K562 (cell line): ENCODE data around the gene GLIS1. TPM values are rescaled to one million over a fixed set of nuclear protein-coding genes. Genes with fewer than 3 reads are reported as not detected.

Experiments
- ATAC-seq: fragments of 200-7000 bp; cut with Tn5 transposase; 3 replicates; pipeline ENCODE4 v1.9.1; 2020; ENCODE audit warnings: moderate library complexity
- BruUV-seq: library from RNA; stranded (reverse); fragments of 400-500 nt; replicated peaks from 2 replicates; lab custom pipeline; 2021; lab: Mats Ljungman, UMichigan
- CTCF ChIA-PET: fragments of 300-600 bp; formaldehyde crosslinking; extraction: SDS; loops from one replicate; lab custom pipeline; 2021; ENCODE audit warnings: low intra/inter-chr PET ratio; lab: Yijun Ruan, JAX
- POLR2A ChIA-PET: fragments of 300-600, 350-650 bp; sonication (Branson Sonifier 250); formaldehyde crosslinking; extraction: SDS; loops from one replicate; lab custom pipeline; 2021; ENCODE audit warnings: antibody characterized with exemption, inconsistent platforms; lab: Yijun Ruan, JAX
- DNase-seq, 4 experiments: peaks; one replicate each; pipeline versions ENCODE4 v3.0.0 to v3.0.0-alpha.2; 2011 to 2018; ENCODE audit warnings: low spot score in 3 of 4, mixed read lengths in 3 of 4; ENCODE audit errors: extremely low read depth in 1 of 4
- FAIRE-seq: peaks from 2 replicates; lab custom pipeline; 2011; peaks lifted over from hg19 to GRCh38; lab: Jason Lieb, UNC
- H2AFZ ChIP-seq: 2 replicates; pipeline ENCODE4 v1.6.0; 2011; ENCODE audit warnings: low read depth, low read length, control low read depth, inconsistent platforms
- H3K27ac ChIP-seq: fragments of 200-600 bp; 3 replicates; pipeline ENCODE4 v1.8.0; 2011; ENCODE audit warnings: low read depth, mild to moderate bottlenecking, control low read depth, inconsistent platforms, low read length, moderate library complexity, mixed read lengths; ENCODE audit errors: extremely low read depth
- H3K27me3 ChIP-seq, 2 experiments: fragments of 300-600 bp in 1 of 2; 2 replicates in 1 of 2; 3 replicates in 1 of 2; pipeline versions ENCODE4 v1.6.0 to v1.8.0; 2011; ENCODE audit warnings: inconsistent platforms in 2 of 2, low read length in 2 of 2, mild to moderate bottlenecking in 1 of 2, mixed read lengths in 1 of 2, moderate library complexity in 1 of 2; ENCODE audit not compliant: control insufficient read depth in 2 of 2, insufficient read depth in 2 of 2
- H3K36me3 ChIP-seq: fragments of 300-600 bp; 3 replicates; pipeline ENCODE4 v1.8.0; 2011; ENCODE audit warnings: mild to moderate bottlenecking, low read length, inconsistent platforms; ENCODE audit not compliant: control insufficient read depth, insufficient read depth
- H3K4me1 ChIP-seq, 2 experiments: fragments of 200-600 bp in 1 of 2; replicated peaks in 1 of 2; 2 replicates in 1 of 2; 3 replicates in 1 of 2; pipeline versions ENCODE4 v1.5.1 to v1.8.0; 2011; ENCODE audit warnings: inconsistent platforms in 2 of 2, low read length in 2 of 2, mild to moderate bottlenecking in 1 of 2, mixed read lengths in 1 of 2, moderate library complexity in 1 of 2; ENCODE audit not compliant: control insufficient read depth in 2 of 2, insufficient read depth in 2 of 2
- H3K4me2 ChIP-seq: 2 replicates; pipeline ENCODE4 v1.6.1; 2011; ENCODE audit warnings: low read length, control low read depth, inconsistent platforms, mixed read lengths; ENCODE audit not compliant: insufficient read depth
- H3K4me3 ChIP-seq: fragments of 200-600 bp; sonication (generic), shearing (Covaris generic); 2 replicates; pipeline ENCODE4 v1.5.1; 2016; ENCODE audit warnings: control low read depth, inconsistent platforms
- H3K79me2 ChIP-seq: fragments of 200-600 bp; 3 replicates; pipeline ENCODE4 v1.8.0; 2011; ENCODE audit warnings: low read length, inconsistent platforms; ENCODE audit not compliant: control insufficient read depth, insufficient read depth
- H3K9ac ChIP-seq, 2 experiments: 2 replicates each; pipeline versions ENCODE4 v1.6.0 to v1.6.1; 2011; ENCODE audit warnings: low read depth in 2 of 2, low read length in 2 of 2, control low read depth in 1 of 2, inconsistent platforms in 1 of 2, mild to moderate bottlenecking in 1 of 2, mixed read lengths in 1 of 2; ENCODE audit not compliant: insufficient read depth in 1 of 2
- H3K9me1 ChIP-seq: one replicate; pipeline ENCODE4 v1.6.0; 2011; ENCODE audit warnings: inconsistent platforms, mild to moderate bottlenecking, low read length, moderate library complexity; ENCODE audit not compliant: control insufficient read depth, insufficient read depth
- H3K9me3 ChIP-seq: replicated peaks from 2 replicates; pipeline ENCODE4 v1.5.1; 2011; ENCODE audit warnings: low read depth, low read length, inconsistent platforms; ENCODE audit not compliant: control insufficient read depth, insufficient read depth
- H4K20me1 ChIP-seq: replicated peaks from 2 replicates; pipeline ENCODE4 v1.6.1; 2011; ENCODE audit warnings: low read length, inconsistent platforms, mixed read lengths; ENCODE audit not compliant: control insufficient read depth, insufficient read depth
- L3MBTL2 ChIP-seq: fragments of 450-650 bp; IDR thresholded peaks from 2 replicates; pipeline ENCODE4 v1.6.1; 2016; ENCODE audit warnings: mild to moderate bottlenecking, moderate library complexity
- NFIC ChIP-seq: fragments of 450-650 bp; IDR thresholded peaks from 2 replicates; pipeline ENCODE4 v1.6.1; 2017; ENCODE audit warnings: mild to moderate bottlenecking, inconsistent platforms
- RAD21 ChIP-seq, 2 experiments: fragments of 250-450 bp in 1 of 2; fragments of 450-650 bp in 1 of 2; sonication (Bioruptor Pico) in 1 of 2; formaldehyde crosslinking in 1 of 2; IDR thresholded peaks in 1 of 2; conservative IDR thresholded peaks in 1 of 2; 2 replicates each; pipeline versions ENCODE4 v1.4.0 to v1.8.0; 2020 to 2022; ENCODE audit warnings: mild to moderate bottlenecking in 2 of 2, moderate library complexity in 1 of 2
- ZNF121 ChIP-seq: sonication (generic); formaldehyde crosslinking; conservative IDR thresholded peaks from 2 replicates; pipeline ENCODE4 v1.8.0; 2022; ENCODE audit warnings: missing genetic modification reagents
- ZNF184 ChIP-seq: sonication (generic); formaldehyde crosslinking; IDR thresholded peaks from 2 replicates; pipeline ENCODE4 v1.5.0; 2020; ENCODE audit warnings: missing genetic modification reagents
- WGBS: fragments of 100-300 bp; shearing (Covaris generic); methylation state at CpG from one replicate; pipeline ENCODE4 v1.1.6; 2016; ENCODE audit warnings: low coverage, mixed read lengths; ENCODE audit not compliant: insufficient coverage; ENCODE audit errors: missing lambda C conversion rate; 5-methylcytosine and 5-hydroxymethylcytosine counted together
- in situ Hi-C: fragments of 300-500 bp; cut with MboI; formaldehyde crosslinking; loops from 4 replicates; pipeline ENCODE4 v1.15.0; 2018; ENCODE audit warnings: inconsistent platforms, mixed read lengths
- intact Hi-C: fragments of 100-400 bp; cut with micrococcal nuclease; formaldehyde crosslinking; loops from 2 replicates; pipeline ENCODE4 v1.14.2; 2022
- polyA plus RNA-seq, 8 experiments: library from polyadenylated mRNA; depleted of rRNA in 4 of 8; stranded (reverse) in 5 of 8; unstranded in 3 of 8; fragments of >200 nt; fragmentation: Nextera tagmentation in 2 of 8; fragmentation: Illumina TruSeq in 1 of 8; extraction: Ambion mirVana in 2 of 8; extraction: Trizol in 1 of 8; gene quantifications; 2 replicates each; pipeline versions ENCODE4 v1.2.1 to v1.2.3, GENCODE V29; 2011 to 2014; ENCODE audit warnings: inconsistent platforms in 1 of 8, missing spikeins in 1 of 8
- total RNA-seq, 7 experiments: library from RNA; depleted of rRNA in 6 of 7; stranded (reverse); fragments of >200 nt in 6 of 7; fragmentation: Illumina TruSeq in 2 of 7; extraction: Trizol in 2 of 7; gene quantifications; 2 replicates each; pipeline versions ENCODE4 v1.2.1 to v1.2.3, GENCODE V29; 2011 to 2021; ENCODE audit warnings: low replicate concordance in 1 of 7
- TF ChIP-seq, protein P1 (sequence below): fragments of 250-450 bp; sonication (Bioruptor Pico); IDR thresholded peaks from 2 replicates; pipeline ENCODE4 v1.4.0; 2020; ENCODE audit warnings: mild to moderate bottlenecking, moderate library complexity

The GLIS1 gene
- total and polyA plus RNA-seq, 9 of the 15 experiments (the other 6 are each of a cell fraction or from before 2014, with no cell fraction given): not detected

- DNase-seq: no peak
- Histone ChIP-seq H3K9me1 (no peaks in the 10 kb centered on the region), H3K4me1 (no peaks in the 10 kb centered on the region), H3K27ac (no peak overlapping the region), H3K79me2 (no peaks in the 10 kb centered on the region), H3K4me2 (no peak overlapping the region), H3K9me3 (no peaks in the 10 kb centered on the region)
- no peak for ATAC-seq
- no TSS peak for BruUV-seq
- POLR2A ChIA-PET: interaction anchor here (1.3 kb wide), 1 partner anchor 13 kb away, joined by 5 read pairs; no protein-coding TSS in a partner anchor
- 0 out of 2 replicates have a peak, but pooled peaks have one; percentile 15 for TF ChIP-seq ZNF121 (CRISPR knock-in tag)
- TF ChIP-seq RAD21 (CRISPR knock-in tag; conservative IDR thresholded peaks at IDR 0.05 in 1 of 2, IDR thresholded peaks at IDR 0.05 in 1 of 2): no peak
- no peak for TF ChIP-seq L3MBTL2
- TF ChIP-seq ZNF184 (CRISPR knock-in tag): no peak
- TF ChIP-seq, all 486 proteins: peak for 1
- in situ Hi-C loops: no loop called here
- intact Hi-C loops: no loop called here
- no peaks in the 10 kb centered on the region; the same call in 1 of the 2 replicates for H4K20me1 ChIP-seq
- H2AFZ ChIP-seq: no peak overlapping the region
- no peaks in the 10 kb centered on the region for H3K36me3 ChIP-seq
- H3K9ac ChIP-seq: no peak overlapping the region
- no peak overlapping the region for H3K4me3 ChIP-seq
- no peak for FAIRE-seq
- CTCF ChIA-PET: interaction anchor here (0.6 kb wide), 1 partner anchor 8 kb away, joined by 3 read pairs; no protein-coding TSS in a partner anchor
- 0% methylated on average over 1 of the region's 1 CpG for WGBS
- H3K27me3 ChIP-seq: peaks cover 41 to 63% of the 10 kb centered on the region in 2 experiments
Observed at GRCh38 chr1:53703174-53703573, 35.8 kb downstream of the GLIS1 start.

DNA sequence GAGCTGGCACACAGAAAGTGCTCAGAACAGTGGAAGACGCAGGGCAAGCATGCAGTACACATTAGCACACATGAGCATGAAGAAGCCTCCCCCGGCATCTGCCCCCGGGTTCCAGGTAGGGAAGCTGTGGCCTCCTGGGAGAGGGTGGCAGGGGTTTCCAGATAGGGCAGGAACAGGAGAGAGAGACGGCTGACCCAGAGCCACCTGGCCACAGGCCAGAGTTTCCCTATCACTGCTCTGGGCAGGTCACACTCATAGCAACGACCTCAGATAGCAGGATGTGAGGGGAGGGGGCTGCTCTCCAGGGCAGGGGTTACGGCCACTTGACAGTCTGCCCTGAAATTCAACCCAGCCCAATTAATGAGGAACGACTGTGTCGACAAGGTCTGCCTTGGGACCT is 36.6 kb downstream of the GLIS1 start:
- no peak for DNase-seq
- FAIRE-seq: no peak
- ATAC-seq: peak; percentile 15; the same call in 1 of the 3 replicates
- intact Hi-C loops: no loop called here
- Histone ChIP-seq H3K9ac (no peak overlapping the region), H3K9me3 (no peaks in the 10 kb centered on the region), H3K4me2 (no peak overlapping the region), H3K27me3 (peaks cover 44 to 61% of the 10 kb centered on the region in 2 experiments), H3K36me3 (no peaks in the 10 kb centered on the region), H3K79me2 (no peaks in the 10 kb centered on the region), H3K9me1 (no peaks in the 10 kb centered on the region), H3K27ac (no peak overlapping the region), H4K20me1 (peaks cover 2% of the 10 kb centered on the region), H3K4me3 (no peak overlapping the region), H2AFZ (no peak overlapping the region), H3K4me1 (no peaks in the 10 kb centered on the region)
- in situ Hi-C loops: no loop called here
- no TSS peak for BruUV-seq
- ChIA-PET CTCF (no interaction called here), POLR2A (no interaction called here)
- 4% methylated on average over 7 of the region's 8 CpGs for WGBS
- TF ChIP-seq, protein P1, sequence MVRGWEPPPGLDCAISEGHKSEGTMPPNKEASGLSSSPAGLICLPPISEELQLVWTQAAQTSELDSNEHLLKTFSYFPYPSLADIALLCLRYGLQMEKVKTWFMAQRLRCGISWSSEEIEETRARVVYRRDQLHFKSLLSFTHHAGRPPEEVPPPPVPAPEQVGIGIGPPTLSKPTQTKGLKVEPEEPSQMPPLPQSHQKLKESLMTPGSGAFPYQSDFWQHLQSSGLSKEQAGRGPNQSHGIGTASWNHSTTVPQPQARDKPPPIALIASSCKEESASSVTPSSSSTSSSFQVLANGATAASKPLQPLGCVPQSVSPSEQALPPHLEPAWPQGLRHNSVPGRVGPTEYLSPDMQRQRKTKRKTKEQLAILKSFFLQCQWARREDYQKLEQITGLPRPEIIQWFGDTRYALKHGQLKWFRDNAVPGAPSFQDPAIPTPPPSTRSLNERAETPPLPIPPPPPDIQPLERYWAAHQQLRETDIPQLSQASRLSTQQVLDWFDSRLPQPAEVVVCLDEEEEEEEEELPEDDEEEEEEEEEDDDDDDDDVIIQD: no peak
- 0 out of 2 replicates have a peak, but pooled peaks have one; percentile 13 for TF ChIP-seq NFIC
